ENCODE results near the gene FUT6.

DNA sequence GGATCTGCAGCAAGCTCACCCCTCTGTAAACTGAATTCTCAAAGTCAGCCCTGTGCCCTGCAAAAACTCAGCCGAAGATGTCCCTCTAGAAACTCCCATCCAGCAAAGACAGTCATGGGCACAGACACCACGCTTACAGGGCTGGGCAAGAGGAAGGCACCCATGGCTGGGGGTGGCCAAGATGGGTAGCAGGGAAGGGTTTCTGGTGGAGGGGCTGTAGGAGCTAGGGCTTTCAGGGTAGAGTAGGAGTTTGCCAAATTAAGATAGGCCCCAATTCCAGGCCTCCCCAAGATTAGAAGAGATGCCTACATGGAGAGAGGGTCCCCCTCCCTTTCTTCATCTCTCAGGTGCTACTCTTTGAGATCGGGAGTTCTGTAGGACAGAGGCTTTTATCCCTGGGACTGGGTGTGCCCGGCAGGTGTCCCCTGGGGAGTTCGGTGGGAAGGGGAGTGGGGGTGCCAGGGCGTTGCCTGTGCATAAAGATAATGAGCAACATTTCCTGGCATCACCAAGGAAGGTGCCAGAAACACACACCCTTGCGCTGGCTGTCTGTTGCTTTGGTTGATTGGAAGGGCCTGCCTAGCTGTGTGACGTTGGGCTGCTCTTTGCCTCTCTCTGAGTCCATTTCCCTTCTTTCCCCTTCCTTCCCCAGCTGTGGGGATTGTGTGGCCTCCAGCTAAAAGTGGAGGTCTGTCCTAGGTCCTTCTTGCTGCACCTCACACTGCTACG lies 25.2 kb downstream of the FUT6 start:
- TF ChIP-seq, protein P1, sequence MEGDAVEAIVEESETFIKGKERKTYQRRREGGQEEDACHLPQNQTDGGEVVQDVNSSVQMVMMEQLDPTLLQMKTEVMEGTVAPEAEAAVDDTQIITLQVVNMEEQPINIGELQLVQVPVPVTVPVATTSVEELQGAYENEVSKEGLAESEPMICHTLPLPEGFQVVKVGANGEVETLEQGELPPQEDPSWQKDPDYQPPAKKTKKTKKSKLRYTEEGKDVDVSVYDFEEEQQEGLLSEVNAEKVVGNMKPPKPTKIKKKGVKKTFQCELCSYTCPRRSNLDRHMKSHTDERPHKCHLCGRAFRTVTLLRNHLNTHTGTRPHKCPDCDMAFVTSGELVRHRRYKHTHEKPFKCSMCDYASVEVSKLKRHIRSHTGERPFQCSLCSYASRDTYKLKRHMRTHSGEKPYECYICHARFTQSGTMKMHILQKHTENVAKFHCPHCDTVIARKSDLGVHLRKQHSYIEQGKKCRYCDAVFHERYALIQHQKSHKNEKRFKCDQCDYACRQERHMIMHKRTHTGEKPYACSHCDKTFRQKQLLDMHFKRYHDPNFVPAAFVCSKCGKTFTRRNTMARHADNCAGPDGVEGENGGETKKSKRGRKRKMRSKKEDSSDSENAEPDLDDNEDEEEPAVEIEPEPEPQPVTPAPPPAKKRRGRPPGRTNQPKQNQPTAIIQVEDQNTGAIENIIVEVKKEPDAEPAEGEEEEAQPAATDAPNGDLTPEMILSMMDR (IDR thresholded peaks at IDR 0.05) = no peak
- TF ChIP-seq, protein P2, sequence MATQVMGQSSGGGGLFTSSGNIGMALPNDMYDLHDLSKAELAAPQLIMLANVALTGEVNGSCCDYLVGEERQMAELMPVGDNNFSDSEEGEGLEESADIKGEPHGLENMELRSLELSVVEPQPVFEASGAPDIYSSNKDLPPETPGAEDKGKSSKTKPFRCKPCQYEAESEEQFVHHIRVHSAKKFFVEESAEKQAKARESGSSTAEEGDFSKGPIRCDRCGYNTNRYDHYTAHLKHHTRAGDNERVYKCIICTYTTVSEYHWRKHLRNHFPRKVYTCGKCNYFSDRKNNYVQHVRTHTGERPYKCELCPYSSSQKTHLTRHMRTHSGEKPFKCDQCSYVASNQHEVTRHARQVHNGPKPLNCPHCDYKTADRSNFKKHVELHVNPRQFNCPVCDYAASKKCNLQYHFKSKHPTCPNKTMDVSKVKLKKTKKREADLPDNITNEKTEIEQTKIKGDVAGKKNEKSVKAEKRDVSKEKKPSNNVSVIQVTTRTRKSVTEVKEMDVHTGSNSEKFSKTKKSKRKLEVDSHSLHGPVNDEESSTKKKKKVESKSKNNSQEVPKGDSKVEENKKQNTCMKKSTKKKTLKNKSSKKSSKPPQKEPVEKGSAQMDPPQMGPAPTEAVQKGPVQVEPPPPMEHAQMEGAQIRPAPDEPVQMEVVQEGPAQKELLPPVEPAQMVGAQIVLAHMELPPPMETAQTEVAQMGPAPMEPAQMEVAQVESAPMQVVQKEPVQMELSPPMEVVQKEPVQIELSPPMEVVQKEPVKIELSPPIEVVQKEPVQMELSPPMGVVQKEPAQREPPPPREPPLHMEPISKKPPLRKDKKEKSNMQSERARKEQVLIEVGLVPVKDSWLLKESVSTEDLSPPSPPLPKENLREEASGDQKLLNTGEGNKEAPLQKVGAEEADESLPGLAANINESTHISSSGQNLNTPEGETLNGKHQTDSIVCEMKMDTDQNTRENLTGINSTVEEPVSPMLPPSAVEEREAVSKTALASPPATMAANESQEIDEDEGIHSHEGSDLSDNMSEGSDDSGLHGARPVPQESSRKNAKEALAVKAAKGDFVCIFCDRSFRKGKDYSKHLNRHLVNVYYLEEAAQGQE (IDR thresholded peaks at IDR 0.05; ENCODE audit: insufficient read depth in 1 of 2, low read depth in 2 of 2, low read length in 1 of 2) = no peak
- no peak for TF ChIP-seq POLR2AphosphoS5 (IDR thresholded peaks at IDR 0.05; ENCODE audit: low read depth, low read length)
